Measurements from ENCODE around the gene FJX1. TPM values are rescaled to one million over a fixed set of nuclear protein-coding genes. Genes with fewer than 3 reads are reported as not detected.
A peak's percentile ranks its signal among the peaks of the same experiment; 100 is the strongest.

FJX1 gene
- total and polyA plus RNA-seq, 9 donors = 5.5 to 40.2 (median 8.1) TPM

DNA sequence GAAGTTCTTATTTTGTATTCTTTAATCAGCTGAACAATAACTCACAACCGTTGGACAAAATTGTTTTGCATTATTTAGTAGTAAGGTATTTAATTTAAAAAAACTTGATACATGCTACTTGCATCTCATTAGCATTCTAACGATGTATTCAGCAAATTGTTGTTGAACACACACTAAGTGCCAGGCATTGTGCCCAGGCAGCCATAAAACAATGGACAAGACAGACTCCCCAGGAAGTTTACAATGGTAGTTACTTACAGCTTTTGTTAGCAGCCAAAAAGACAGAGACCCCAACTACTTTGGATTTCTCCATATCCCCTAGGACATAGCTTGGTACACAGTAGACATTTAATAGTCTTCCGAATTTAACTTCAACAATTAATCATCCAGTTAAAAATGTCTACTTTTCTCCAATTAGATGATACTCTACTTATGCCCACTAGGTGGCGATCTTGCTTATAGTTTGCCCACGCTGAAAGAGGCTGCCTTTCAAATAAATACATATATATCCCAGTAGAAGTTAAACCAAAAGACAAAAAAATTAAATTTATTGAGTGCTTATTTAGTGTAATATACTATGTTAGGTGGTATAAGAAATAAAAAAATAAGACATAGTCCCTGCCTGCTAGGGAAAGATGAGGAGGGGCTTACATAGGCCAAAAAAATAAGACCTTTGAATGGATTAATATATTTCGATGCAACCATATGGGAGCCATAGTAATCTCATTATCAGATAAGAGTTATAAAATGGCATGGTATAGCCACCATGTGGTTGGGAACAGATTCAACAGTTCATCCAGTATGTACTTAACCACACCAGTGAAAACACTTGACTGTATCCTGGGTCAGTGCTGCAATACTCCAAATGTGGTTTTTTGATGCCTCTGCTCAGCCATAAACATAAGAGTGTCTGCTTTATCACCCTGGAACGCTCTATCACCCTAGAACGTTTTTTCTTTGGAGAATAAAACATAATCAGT is 2.0 kb upstream of the FJX1 start:
- TF ChIP-seq, protein P1, sequence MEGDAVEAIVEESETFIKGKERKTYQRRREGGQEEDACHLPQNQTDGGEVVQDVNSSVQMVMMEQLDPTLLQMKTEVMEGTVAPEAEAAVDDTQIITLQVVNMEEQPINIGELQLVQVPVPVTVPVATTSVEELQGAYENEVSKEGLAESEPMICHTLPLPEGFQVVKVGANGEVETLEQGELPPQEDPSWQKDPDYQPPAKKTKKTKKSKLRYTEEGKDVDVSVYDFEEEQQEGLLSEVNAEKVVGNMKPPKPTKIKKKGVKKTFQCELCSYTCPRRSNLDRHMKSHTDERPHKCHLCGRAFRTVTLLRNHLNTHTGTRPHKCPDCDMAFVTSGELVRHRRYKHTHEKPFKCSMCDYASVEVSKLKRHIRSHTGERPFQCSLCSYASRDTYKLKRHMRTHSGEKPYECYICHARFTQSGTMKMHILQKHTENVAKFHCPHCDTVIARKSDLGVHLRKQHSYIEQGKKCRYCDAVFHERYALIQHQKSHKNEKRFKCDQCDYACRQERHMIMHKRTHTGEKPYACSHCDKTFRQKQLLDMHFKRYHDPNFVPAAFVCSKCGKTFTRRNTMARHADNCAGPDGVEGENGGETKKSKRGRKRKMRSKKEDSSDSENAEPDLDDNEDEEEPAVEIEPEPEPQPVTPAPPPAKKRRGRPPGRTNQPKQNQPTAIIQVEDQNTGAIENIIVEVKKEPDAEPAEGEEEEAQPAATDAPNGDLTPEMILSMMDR (IDR thresholded peaks at IDR 0.05) = peak; percentile 79 to 83 (median 81)
- no peak for TF ChIP-seq POLR2A (IDR thresholded peaks at IDR 0.05)
- H3K36me3 ChIP-seq = no peaks in the 10 kb centered on the region
- H3K27ac ChIP-seq = no peak overlapping the region
- H3K4me3 ChIP-seq = no peak overlapping the region
- H3K9me3 ChIP-seq = no peaks in the 10 kb centered on the region
- peak in 1 of 5 donors; percentile 23 for DNase-seq
- no peaks in the 10 kb centered on the region for H3K27me3 ChIP-seq
- H3K4me1 ChIP-seq (ENCODE audit: insufficient read depth) = peaks cover 4% of the 10 kb centered on the region
- intact Hi-C loops (cut with DNase I) = loop anchor here (2.0 to 10.0 kb wide), 8 partner anchors 46 to 879 kb away; partner anchors contain the start of gene TRIM44 (in 1 of the 4)
- 15 to 21% (median 15%) methylated on average over 8 of the region's 8 CpGs for WGBS, 3 donors

DNA sequence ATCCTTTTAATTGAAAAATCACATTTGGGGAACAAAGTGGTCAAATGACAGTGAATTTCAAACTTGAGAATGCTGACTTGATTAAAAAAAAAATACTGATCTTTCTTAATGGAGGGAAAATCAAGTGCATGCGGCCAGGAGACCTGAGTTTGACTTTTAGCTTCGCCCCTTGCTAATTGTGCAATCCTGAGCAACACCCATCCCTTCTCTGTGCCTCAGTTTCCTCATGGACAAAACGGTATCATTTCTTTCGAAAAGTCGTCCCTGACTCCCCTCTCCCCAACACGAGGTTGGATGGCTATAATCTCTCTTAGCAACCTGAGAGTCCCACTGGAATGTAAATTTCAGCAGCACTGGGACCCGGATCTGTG is 959 bp upstream of the FJX1 start:
- Histone ChIP-seq H3K36me3 (no peaks in the 10 kb centered on the region), H3K4me1 (ENCODE audit: insufficient read depth) (peaks cover 4% of the 10 kb centered on the region), H3K27ac (peak overlapping the region in 1 of 2 donors; percentile 54), H3K4me3 (no peak overlapping the region), H3K27me3 (no peaks in the 10 kb centered on the region), H3K9me3 (no peaks in the 10 kb centered on the region)
- 53 to 58% (median 57%) methylated on average over 7 of the region's 7 CpGs for WGBS, 3 donors
- TF ChIP-seq EP300 (IDR thresholded peaks at IDR 0.05) = no peak
- TF ChIP-seq POLR2A (IDR thresholded peaks at IDR 0.05) = no peak
- TF ChIP-seq, protein P1 (IDR thresholded peaks at IDR 0.05) = no peak
- DNase-seq = no peak
- intact Hi-C loops (cut with DNase I) = loop anchor here (2.0 to 10.0 kb wide), 8 partner anchors 45 to 878 kb away; partner anchors contain the start of gene TRIM44 (in 1 of the 4)

- Histone ChIP-seq H3K27ac (peak overlapping the region; percentile 54 to 69), H3K4me1 (ENCODE audit: insufficient read depth) (peaks cover 4% of the 10 kb centered on the region), H3K36me3 (no peaks in the 10 kb centered on the region), H3K9me3 (no peaks in the 10 kb centered on the region), H3K27me3 (no peaks in the 10 kb centered on the region), H3K4me3 (peak overlapping the region; percentile 39)
- WGBS, 3 donors = 0% methylated on average over 52 to 90 of the region's 91 CpGs
- TF ChIP-seq POLR2A (IDR thresholded peaks at IDR 0.05) (no peak), EP300 (IDR thresholded peaks at IDR 0.05) (no peak)
- TF ChIP-seq, protein P1 (IDR thresholded peaks at IDR 0.05) = no peak
- intact Hi-C loops (cut with DNase I) = loop anchor here (2.0 to 10.0 kb wide), 8 partner anchors 44 to 876 kb away; partner anchors contain the start of gene TRIM44 (in 1 of the 4)
- peak in 3 of 5 donors; percentile 41 to 64 (median 41) for DNase-seq
These were observed 346 bp downstream of the FJX1 start for GRCh38 chr11:35618497-35619115.

DNA sequence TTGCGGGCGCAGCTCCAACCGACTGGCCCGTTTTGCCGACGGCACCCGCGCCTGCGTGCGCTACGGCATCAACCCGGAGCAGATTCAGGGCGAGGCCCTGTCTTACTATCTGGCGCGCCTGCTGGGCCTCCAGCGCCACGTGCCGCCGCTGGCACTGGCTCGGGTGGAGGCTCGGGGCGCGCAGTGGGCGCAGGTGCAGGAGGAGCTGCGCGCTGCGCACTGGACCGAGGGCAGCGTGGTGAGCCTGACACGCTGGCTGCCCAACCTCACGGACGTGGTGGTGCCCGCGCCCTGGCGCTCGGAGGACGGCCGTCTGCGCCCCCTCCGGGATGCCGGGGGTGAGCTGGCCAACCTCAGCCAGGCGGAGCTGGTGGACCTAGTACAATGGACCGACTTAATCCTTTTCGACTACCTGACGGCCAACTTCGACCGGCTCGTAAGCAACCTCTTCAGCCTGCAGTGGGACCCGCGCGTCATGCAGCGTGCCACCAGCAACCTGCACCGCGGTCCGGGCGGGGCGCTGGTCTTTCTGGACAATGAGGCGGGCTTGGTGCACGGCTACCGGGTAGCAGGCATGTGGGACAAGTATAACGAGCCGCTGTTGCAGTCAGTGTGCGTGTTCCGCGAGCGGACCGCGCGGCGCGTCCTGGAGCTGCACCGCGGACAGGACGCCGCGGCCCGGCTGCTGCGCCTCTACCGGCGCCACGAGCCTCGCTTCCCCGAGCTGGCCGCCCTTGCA is 1.0 kb downstream of the FJX1 start:
- H3K27me3 ChIP-seq = no peaks in the 10 kb centered on the region
- WGBS, 3 donors = 0 to 1% (median 1%) methylated on average over 42 to 84 of the region's 84 CpGs
- H3K4me1 ChIP-seq (ENCODE audit: insufficient read depth) = peaks cover 4% of the 10 kb centered on the region
- no peaks in the 10 kb centered on the region for H3K9me3 ChIP-seq
- no peaks in the 10 kb centered on the region for H3K36me3 ChIP-seq
- H3K4me3 ChIP-seq = peak overlapping the region; percentile 39
- H3K27ac ChIP-seq = peak overlapping the region in 1 of 2 donors; percentile 54
- intact Hi-C loops (cut with DNase I) = loop anchor here (2.0 to 10.0 kb wide), 8 partner anchors 43 to 876 kb away; partner anchors contain the start of gene TRIM44 (in 1 of the 4)
- TF ChIP-seq, protein P1 (IDR thresholded peaks at IDR 0.05) = peak in 1 of 3 donors; percentile 6
- TF ChIP-seq POLR2A (IDR thresholded peaks at IDR 0.05) = no peak
- DNase-seq = peak in 4 of 5 donors; percentile 24 to 66 (median 54)

Measured in ovary (tissue), 9 donors.